Omental fat pad (tissue), 4 donors: ENCODE measurements around the gene TMUB1. TPM values are rescaled to one million over a fixed set of nuclear protein-coding genes. Genes with fewer than 3 reads are reported as not detected.

Source experiments
- ATAC-seq: fragments of 150-250 bp; one replicate; pipeline ENCODE4 v1.9.1; 2016; ENCODE audit warnings: mild to moderate bottlenecking, moderate library complexity; ENCODE audit not compliant: low FRiP score
- DNase-seq: peaks from one replicate; pipeline ENCODE4 v3.0.0-alpha.2; 2019; ENCODE audit warnings: low spot score
- total RNA-seq, 4 donors: library from RNA; depleted of rRNA; stranded (reverse); fragments of >200 nt; gene quantifications; one replicate each; pipeline ENCODE4 v1.1.0, GENCODE V29; 2016
- TF ChIP-seq, protein P1 (sequence below), 3 donors: fragments of 450-650 bp; IDR thresholded peaks; one replicate each; pipeline ENCODE4 v1.5.1; 2016 to 2017; ENCODE audit warnings: antibody characterized with exemption in 3 of 3, mild to moderate bottlenecking in 3 of 3, moderate library complexity in 2 of 3

TMUB1 gene
- total RNA-seq, 4 donors from 2014 or later: 23.5 to 38.5 (median 26.9) TPM

DNA sequence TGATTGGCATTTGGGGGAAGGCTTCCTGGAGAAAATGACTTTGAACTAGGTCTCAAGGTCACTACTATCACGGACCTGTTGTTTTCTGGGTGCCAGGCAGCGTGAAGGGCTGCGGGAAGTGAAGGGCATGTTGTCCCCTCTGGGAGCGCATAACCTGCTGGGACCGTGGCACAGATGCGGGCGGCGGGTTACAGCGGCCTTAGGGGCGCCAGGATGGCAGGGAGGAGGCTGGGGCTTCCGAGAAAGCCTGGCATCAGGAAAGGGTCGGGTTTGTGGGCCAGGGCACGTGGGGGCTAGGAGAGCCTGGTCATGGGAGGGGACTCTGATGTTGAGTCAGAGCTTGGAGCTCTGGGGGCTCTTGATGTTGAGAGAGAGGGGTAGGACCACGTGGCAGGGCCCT is 17.8 kb downstream of the TMUB1 start:
- no peak for ATAC-seq
- TF ChIP-seq, protein P1, sequence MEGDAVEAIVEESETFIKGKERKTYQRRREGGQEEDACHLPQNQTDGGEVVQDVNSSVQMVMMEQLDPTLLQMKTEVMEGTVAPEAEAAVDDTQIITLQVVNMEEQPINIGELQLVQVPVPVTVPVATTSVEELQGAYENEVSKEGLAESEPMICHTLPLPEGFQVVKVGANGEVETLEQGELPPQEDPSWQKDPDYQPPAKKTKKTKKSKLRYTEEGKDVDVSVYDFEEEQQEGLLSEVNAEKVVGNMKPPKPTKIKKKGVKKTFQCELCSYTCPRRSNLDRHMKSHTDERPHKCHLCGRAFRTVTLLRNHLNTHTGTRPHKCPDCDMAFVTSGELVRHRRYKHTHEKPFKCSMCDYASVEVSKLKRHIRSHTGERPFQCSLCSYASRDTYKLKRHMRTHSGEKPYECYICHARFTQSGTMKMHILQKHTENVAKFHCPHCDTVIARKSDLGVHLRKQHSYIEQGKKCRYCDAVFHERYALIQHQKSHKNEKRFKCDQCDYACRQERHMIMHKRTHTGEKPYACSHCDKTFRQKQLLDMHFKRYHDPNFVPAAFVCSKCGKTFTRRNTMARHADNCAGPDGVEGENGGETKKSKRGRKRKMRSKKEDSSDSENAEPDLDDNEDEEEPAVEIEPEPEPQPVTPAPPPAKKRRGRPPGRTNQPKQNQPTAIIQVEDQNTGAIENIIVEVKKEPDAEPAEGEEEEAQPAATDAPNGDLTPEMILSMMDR (IDR thresholded peaks at IDR 0.05): no peak
- no peak for DNase-seq

DNA sequence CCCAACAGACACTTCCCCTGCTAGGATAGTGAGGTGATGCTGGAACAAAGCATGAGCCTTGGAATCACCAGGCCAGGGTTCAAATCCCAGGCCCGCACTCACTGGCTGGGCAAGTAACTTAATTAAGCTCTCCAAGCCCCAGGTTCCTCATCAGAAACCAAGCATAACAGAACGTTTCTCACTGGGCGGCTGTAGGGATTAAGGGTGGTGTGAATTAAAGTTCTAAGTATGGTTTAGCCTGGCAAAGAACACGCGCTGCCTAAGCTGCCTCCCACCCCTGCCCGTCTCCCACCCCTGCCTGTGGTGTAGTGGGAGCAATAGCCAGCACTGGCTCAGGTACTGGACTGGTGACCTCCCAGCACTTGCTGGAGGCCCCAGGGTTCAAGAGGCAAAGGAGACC is 18.3 kb downstream of the TMUB1 start:
- DNase-seq (no peak), ATAC-seq (no peak)
- TF ChIP-seq, protein P1 (IDR thresholded peaks at IDR 0.05): no peak

DNA sequence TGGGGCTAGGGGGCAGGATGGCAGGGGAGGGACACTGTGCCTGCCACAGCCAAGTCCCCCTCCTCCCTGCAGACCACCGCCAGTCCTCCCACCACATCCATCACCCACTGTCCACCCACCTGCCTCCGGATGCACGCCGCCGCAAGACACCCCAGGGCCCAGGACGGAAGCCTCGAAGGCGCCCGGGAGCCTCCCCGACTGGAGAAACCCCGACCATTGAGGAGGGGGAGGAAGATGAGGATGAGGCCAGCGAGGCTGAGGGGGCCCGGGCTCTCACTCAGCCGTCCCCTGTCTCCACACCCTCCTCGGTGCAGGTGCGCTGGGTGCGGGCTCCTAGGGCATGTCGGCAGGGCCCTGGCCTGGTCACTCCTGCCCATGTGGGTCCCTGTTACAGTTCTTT is 18.8 kb downstream of the TMUB1 start:
- ATAC-seq (no peak), DNase-seq (no peak)
- TF ChIP-seq, protein P1 (IDR thresholded peaks at IDR 0.05): no peak

DNA sequence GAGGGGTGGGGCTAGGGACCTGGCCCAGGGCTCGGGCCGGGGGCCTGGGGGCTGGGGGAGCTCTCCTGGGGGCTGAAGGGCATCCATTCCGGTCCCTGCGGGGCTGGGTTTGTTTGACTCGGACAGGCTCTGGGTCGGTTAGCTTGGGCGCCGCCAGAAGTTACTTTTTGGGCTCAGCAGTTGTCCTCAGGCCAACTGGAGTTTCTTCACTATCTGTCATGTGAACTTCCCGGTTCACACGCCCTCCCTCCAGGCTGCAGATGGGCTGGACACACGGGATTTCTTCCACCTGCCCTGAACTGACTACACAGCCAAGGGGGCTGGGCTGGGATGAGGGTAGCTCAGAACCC is 20.1 kb downstream of the TMUB1 start:
- DNase-seq (no peak), ATAC-seq (peak; percentile 26)
- TF ChIP-seq, protein P1 (IDR thresholded peaks at IDR 0.05): no peak

DNA sequence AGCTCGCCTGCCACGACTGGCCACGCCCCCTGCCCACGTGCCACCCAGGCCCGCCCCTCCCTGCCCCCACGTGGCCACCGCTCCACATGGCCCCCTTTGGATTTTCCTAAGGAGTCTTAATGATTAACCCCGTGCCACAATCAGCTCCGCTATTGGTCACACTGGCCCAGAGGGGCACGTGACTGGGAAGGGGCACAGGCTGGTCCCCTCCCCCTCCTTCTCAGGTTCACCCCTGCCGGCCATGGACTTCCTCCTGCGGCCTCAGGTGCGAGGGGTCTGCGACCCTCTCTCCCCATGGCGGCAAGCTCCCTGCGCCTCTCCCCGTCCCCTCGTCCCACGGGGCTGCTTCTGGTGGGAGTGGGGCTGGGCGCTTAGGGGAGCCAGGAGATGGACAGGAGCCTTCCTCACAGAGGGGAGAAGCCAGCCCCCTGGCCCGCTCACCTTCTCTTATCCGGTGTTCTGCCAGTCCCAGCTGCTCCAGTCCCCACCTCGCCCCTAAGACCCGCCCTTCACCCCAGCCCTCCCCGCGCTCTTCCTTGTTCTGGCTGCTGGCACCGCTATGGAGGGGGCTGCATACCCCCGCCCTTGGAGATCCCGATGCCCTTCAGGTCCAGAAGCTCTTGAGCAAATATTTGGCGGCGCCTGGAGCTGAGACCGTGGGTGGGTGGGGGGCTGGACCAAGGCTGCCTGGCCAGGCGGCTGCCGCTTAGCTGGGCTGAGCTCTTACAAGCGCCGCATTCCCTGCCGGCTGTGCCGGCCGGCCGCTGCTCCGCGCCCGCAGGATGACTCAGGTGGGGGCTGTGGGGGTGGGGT is 20.7 kb downstream of the TMUB1 start:
- ATAC-seq (peak; percentile 57), DNase-seq (no peak)
- TF ChIP-seq, protein P1 (IDR thresholded peaks at IDR 0.05): no peak

DNA sequence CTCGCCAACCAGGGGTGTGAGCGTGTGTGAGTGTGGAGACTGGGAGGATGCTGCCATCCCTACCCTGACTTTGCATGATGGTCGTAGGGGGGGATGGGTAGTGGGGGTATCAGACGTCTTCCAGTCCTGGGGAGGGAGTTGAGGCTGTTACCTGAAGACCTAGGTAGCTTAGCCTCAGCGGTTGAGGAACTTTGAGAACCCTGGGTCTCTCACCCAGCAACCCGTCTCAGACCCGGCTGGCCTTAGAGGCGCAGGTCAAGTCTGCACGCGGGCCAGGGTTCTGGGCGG is 21.2 kb downstream of the TMUB1 start:
- ATAC-seq: no peak
- no peak for DNase-seq
- TF ChIP-seq, protein P1 (IDR thresholded peaks at IDR 0.05): no peak
